ENCODE measurements around the gene NUTM2B.
"Not testable (repeated sequence)": the region's sequence is repeated elsewhere in the genome, so short reads cannot be mapped to it uniquely, and the experiment has no call there.

The NUTM2B gene

DNA sequence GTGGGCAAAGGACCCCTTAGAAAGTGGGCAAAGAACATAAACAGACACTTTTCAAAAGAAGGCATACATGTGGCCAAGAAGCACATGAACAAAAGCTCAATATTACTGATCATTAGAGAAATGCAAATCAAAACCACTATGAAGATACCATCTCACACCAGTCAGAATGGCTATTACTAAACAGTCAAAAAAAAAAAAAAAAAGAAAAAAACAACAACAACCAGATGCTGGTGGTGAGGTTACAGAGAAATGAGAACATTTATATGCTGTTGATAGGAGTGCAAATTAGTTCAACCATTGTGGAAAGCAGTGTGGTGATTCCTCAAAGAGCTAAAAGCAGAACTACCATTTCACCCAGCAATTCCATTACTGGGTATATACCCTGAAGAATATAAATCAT lies 50.6 kb downstream of the NUTM2B start:
- DNase-seq = not testable (repeated sequence)

DNA sequence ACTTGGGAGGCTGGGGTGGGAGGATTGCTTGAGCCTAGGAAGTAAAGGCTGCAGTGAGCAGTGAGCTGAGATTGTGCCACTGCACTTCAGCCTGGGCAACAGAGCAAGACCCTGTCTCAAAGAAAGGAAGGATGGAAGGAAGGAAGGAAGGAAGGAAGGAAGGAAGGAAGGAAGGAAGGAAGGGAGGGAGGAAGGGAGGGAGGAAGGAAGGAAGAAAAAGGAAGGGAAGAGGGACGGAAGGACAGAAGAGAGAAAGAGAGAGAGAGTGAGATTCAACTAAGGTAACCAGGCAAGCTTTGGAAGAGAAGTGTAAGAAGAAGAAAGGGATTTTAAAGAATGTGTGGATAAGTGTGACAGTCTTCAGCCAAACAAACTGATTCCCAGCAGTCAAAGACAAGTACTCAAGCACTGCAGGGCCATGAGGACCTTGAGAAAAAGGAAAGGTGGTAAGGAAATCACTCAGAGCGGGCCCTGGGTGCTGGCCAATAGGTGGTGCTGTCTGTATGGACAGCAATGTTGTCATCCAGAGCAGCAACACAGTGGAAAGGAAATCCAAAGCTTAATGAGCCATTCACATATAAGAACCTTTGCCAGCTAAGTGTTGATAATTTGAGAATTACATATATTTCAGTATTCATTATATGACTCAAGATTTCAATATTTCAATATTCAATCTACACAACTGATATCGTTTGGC lies 55.4 kb downstream of the NUTM2B start:
- DNase-seq = peak; percentile 3

All from activated CD4-positive, alpha-beta T cell treated with anti-CD3 and anti-CD28 coated beads, Interleukin-2, amount 50 U/mL, for 16 hours (primary cell).